Fibroblast of lung (primary cell): ENCODE data around the gene BMPR1A.

Source experiments
- EZH2 ChIP-seq: IDR thresholded peaks from 2 replicates; pipeline ENCODE4 v1.5.1; 2012; ENCODE audit warnings: low read length, control low read depth, mild to moderate bottlenecking; ENCODE audit errors: missing control alignments
- TF ChIP-seq, protein P1 (sequence below), 2 donors: IDR thresholded peaks in 1 of 2; conservative IDR thresholded peaks in 1 of 2; 1 replicate in 1 of 2; 2 replicates in 1 of 2; pipeline ENCODE4 v1.5.1; 2011 to 2012; ENCODE audit warnings: low read length in 2 of 2, control low read depth in 1 of 2, inconsistent platforms in 1 of 2, low read depth in 1 of 2, mild to moderate bottlenecking in 1 of 2

GRCh38 chr10:86821388-86821999 lies 65.1 kb downstream of the BMPR1A start:
- TF ChIP-seq, protein P1, sequence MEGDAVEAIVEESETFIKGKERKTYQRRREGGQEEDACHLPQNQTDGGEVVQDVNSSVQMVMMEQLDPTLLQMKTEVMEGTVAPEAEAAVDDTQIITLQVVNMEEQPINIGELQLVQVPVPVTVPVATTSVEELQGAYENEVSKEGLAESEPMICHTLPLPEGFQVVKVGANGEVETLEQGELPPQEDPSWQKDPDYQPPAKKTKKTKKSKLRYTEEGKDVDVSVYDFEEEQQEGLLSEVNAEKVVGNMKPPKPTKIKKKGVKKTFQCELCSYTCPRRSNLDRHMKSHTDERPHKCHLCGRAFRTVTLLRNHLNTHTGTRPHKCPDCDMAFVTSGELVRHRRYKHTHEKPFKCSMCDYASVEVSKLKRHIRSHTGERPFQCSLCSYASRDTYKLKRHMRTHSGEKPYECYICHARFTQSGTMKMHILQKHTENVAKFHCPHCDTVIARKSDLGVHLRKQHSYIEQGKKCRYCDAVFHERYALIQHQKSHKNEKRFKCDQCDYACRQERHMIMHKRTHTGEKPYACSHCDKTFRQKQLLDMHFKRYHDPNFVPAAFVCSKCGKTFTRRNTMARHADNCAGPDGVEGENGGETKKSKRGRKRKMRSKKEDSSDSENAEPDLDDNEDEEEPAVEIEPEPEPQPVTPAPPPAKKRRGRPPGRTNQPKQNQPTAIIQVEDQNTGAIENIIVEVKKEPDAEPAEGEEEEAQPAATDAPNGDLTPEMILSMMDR (conservative IDR thresholded peaks at IDR 0.05 in 1 of 2, IDR thresholded peaks at IDR 0.05 in 1 of 2; ENCODE audit: low read depth in 1 of 2, low read length in 2 of 2): no peak
- no peak for TF ChIP-seq EZH2
